ENCODE data around the gene STC2.

GRCh38 chr5:173327948-173328843, at the start of gene STC2:
- no peak for TF ChIP-seq CTCF (IDR thresholded peaks at IDR 0.05; ENCODE audit: low read depth, low read length, poor library complexity, severe bottlenecking)
- no peak for TF ChIP-seq EZH2phosphoT487 (IDR thresholded peaks at IDR 0.05; ENCODE audit: borderline replicate concordance, low read length)

Measured in DOHH2 (cell line).